ENCODE data around the gene STAT5A. TPM values are rescaled to one million over a fixed set of nuclear protein-coding genes. Genes with fewer than 3 reads are reported as not detected.
"Not testable (repeated sequence)": the region's sequence is repeated elsewhere in the genome, so short reads cannot be mapped to it uniquely, and the experiment has no call there.

STAT5A gene
- total RNA-seq, 1 experiment from 2014 or later: 3.1 TPM

- CTCF ChIA-PET: no interaction called here
- H3K27ac Mint-ChIP-seq (ENCODE audit: unreplicated experiment): no peak overlapping the region
- no peak overlapping the region for H3K4me3 Mint-ChIP-seq (ENCODE audit: low read depth, unreplicated experiment)
- no peaks in the 10 kb centered on the region for H3K4me1 Mint-ChIP-seq (ENCODE audit: low read depth, unreplicated experiment)
- intact Hi-C loops (cut with micrococcal nuclease; ENCODE audit: unreplicated experiment): no loop called here
- no peaks in the 10 kb centered on the region for H3K9me3 Mint-ChIP-seq (ENCODE audit: low read depth, unreplicated experiment)
- BruUV-seq (replicated peaks): no TSS peak
- no peaks in the 10 kb centered on the region for H3K36me3 Mint-ChIP-seq (ENCODE audit: insufficient read depth, unreplicated experiment)
- TF ChIP-seq, protein P1, sequence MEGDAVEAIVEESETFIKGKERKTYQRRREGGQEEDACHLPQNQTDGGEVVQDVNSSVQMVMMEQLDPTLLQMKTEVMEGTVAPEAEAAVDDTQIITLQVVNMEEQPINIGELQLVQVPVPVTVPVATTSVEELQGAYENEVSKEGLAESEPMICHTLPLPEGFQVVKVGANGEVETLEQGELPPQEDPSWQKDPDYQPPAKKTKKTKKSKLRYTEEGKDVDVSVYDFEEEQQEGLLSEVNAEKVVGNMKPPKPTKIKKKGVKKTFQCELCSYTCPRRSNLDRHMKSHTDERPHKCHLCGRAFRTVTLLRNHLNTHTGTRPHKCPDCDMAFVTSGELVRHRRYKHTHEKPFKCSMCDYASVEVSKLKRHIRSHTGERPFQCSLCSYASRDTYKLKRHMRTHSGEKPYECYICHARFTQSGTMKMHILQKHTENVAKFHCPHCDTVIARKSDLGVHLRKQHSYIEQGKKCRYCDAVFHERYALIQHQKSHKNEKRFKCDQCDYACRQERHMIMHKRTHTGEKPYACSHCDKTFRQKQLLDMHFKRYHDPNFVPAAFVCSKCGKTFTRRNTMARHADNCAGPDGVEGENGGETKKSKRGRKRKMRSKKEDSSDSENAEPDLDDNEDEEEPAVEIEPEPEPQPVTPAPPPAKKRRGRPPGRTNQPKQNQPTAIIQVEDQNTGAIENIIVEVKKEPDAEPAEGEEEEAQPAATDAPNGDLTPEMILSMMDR (IDR thresholded peaks at IDR 0.05; ENCODE audit: unreplicated experiment): no peak
- no peaks in the 10 kb centered on the region for H3K27me3 Mint-ChIP-seq (ENCODE audit: unreplicated experiment)
- DNase-seq: no peak
Measured at GRCh38 chr17:42243493-42243982, 44.8 kb upstream of the STAT5A start.

GRCh38 chr17:42244116-42244515 is 44.2 kb upstream of the STAT5A start:
- intact Hi-C loops (cut with micrococcal nuclease; ENCODE audit: unreplicated experiment); H3K27me3 Mint-ChIP-seq (ENCODE audit: unreplicated experiment); H3K4me1 Mint-ChIP-seq (ENCODE audit: low read depth, unreplicated experiment); BruUV-seq (replicated peaks); DNase-seq; H3K27ac Mint-ChIP-seq (ENCODE audit: unreplicated experiment); H3K36me3 Mint-ChIP-seq (ENCODE audit: insufficient read depth, unreplicated experiment); H3K9me3 Mint-ChIP-seq (ENCODE audit: low read depth, unreplicated experiment); H3K4me3 Mint-ChIP-seq (ENCODE audit: low read depth, unreplicated experiment): not testable (repeated sequence)
- CTCF ChIA-PET: interaction anchor here (0.7 kb wide), 1 partner anchor 10 kb away, joined by 3 read pairs; no protein-coding TSS in a partner anchor

GRCh38 chr17:42245183-42245582 is 43.1 kb upstream of the STAT5A start:
- H3K36me3 Mint-ChIP-seq (ENCODE audit: insufficient read depth, unreplicated experiment); BruUV-seq (replicated peaks); H3K9me3 Mint-ChIP-seq (ENCODE audit: low read depth, unreplicated experiment); H3K27ac Mint-ChIP-seq (ENCODE audit: unreplicated experiment); H3K4me1 Mint-ChIP-seq (ENCODE audit: low read depth, unreplicated experiment); H3K4me3 Mint-ChIP-seq (ENCODE audit: low read depth, unreplicated experiment); H3K27me3 Mint-ChIP-seq (ENCODE audit: unreplicated experiment); intact Hi-C loops (cut with micrococcal nuclease; ENCODE audit: unreplicated experiment); DNase-seq: not testable (repeated sequence)
- CTCF ChIA-PET: interaction anchor here (0.7 kb wide), 1 partner anchor 782 kb away, joined by 3 read pairs; no protein-coding TSS in a partner anchor

DNA sequence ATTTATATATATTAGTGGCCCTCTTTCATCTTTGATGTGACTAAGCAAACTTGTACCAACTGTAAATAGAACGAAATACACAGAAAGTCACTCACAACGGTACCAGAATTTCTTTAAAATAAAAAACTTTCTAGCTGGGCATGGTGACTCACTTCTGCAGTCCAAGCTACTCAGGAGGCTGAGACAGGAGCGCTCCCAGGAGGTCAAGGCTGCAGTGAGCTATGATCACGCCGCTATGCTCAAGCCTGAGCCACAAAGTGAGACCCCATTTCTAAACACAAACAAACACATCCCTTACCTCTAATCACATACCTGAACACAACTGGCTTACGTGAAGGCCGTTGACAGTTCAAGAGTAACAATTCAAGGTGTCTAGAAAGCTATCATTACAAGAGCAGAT is 41.8 kb upstream of the STAT5A start:
- TF ChIP-seq, protein P1 (IDR thresholded peaks at IDR 0.05; ENCODE audit: unreplicated experiment): no peak
- Mint-ChIP-seq H3K9me3 (ENCODE audit: low read depth, unreplicated experiment) (no peaks in the 10 kb centered on the region), H3K4me3 (ENCODE audit: low read depth, unreplicated experiment) (no peak overlapping the region), H3K27ac (ENCODE audit: unreplicated experiment) (no peak overlapping the region), H3K27me3 (ENCODE audit: unreplicated experiment) (no peaks in the 10 kb centered on the region), H3K4me1 (ENCODE audit: low read depth, unreplicated experiment) (no peaks in the 10 kb centered on the region), H3K36me3 (ENCODE audit: insufficient read depth, unreplicated experiment) (no peaks in the 10 kb centered on the region)
- no TSS peak for BruUV-seq (replicated peaks)
- CTCF ChIA-PET: no interaction called here
- intact Hi-C loops (cut with micrococcal nuclease; ENCODE audit: unreplicated experiment): no loop called here
- no peak for DNase-seq

- Mint-ChIP-seq H3K4me1 (ENCODE audit: low read depth, unreplicated experiment) (no peaks in the 10 kb centered on the region), H3K36me3 (ENCODE audit: insufficient read depth, unreplicated experiment) (no peaks in the 10 kb centered on the region), H3K4me3 (ENCODE audit: low read depth, unreplicated experiment) (no peak overlapping the region), H3K27me3 (ENCODE audit: unreplicated experiment) (no peaks in the 10 kb centered on the region), H3K9me3 (ENCODE audit: low read depth, unreplicated experiment) (no peaks in the 10 kb centered on the region), H3K27ac (ENCODE audit: unreplicated experiment) (no peak overlapping the region)
- CTCF ChIA-PET: no interaction called here
- intact Hi-C loops (cut with micrococcal nuclease; ENCODE audit: unreplicated experiment): no loop called here
- peak; percentile 9 for DNase-seq
- BruUV-seq (replicated peaks): no TSS peak
- TF ChIP-seq, protein P1 (IDR thresholded peaks at IDR 0.05; ENCODE audit: unreplicated experiment): no peak
Measured at GRCh38 chr17:42247734-42248133, 40.6 kb upstream of the STAT5A start.
